ENCODE data around the gene BAIAP2L2.
"Not testable (repeated sequence)": the region's sequence is repeated elsewhere in the genome, so short reads cannot be mapped to it uniquely, and the experiment has no call there.

DNA sequence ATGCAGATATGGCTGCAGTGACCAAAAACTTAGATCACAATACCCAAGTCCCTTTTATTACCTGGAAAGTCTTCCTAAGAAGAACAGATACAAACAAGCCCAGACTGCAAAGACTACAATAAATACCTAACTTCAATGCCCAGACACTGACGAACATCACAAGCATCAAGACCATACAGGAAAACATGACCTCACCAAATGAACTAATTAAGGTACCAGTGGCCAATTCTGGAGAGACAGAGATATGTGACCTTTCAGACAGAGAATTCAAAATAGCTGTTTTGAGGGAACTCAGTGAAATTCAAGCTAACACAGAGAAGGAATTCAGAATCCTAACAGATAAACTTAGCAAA lies 44.1 kb upstream of the BAIAP2L2 start:
- not testable (repeated sequence) for TF ChIP-seq CTCF, POLR2A (IDR thresholded peaks at IDR 0.05)
